HG03439 (cell line): ENCODE data around the gene KCTD20.

ENCODE experiments used
- ATAC-seq: cut with Tn5 transposase; IDR thresholded peaks from one replicate; pipeline ENCODE4 v1.9.1; 2021; ENCODE audit warnings: mild to moderate bottlenecking, moderate library complexity; ENCODE audit not compliant: unreplicated experiment

Gene KCTD20

GRCh38 chr6:36525346-36525745 is 82.5 kb downstream of the KCTD20 start:
- no peak for ATAC-seq

DNA sequence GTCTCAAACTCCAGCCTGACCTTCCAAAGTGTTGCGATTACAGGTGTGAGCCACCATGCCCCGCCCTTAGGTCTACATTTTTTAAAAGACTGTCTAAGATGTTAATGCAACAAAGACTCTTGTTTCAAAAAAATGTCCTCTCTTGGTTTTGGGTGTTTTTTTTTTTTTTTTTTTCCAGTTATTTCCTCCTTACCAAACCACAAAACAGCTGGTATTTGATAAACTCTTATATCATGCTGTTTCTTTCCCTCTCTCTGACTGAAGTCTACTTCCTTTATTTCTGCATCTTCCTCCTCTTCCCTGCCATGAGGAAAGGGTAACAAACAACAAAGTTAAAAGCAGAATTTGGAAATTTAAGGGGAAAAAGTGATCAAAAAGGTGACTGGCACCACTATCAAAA is 83.3 kb downstream of the KCTD20 start:
- ATAC-seq = no peak

GRCh38 chr6:36533321-36533720 is 90.5 kb downstream of the KCTD20 start:
- no peak for ATAC-seq

DNA sequence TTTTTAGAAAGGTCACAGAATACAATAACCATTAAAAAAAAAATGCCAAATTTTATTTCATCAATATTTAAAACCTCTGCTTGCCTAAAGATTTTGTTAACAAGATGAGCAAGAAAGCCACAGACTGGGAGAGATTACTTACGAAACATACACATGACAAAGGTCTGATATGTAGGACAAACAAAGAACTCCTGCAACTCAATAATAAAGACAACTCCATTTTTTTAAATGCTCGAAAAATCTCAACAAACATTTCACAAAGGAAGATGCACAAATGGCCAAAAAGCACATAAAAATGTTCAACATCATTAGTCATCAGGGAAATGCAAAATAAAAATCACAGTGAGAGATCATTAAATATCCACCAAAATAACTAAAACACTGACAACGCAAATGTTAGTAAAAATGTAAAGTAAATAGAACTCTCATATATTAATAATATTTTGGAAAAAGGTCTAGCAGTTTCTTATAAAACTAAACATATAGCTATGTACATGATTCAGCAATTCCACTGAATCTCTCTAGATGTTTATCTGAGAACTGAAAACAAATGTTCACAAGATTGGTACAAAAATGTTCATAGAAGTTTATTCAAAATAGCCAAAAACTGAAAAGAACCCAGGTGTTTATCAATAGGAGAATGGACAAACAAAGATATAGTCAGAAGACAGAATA is 94.2 kb downstream of the KCTD20 start:
- no peak for ATAC-seq

DNA sequence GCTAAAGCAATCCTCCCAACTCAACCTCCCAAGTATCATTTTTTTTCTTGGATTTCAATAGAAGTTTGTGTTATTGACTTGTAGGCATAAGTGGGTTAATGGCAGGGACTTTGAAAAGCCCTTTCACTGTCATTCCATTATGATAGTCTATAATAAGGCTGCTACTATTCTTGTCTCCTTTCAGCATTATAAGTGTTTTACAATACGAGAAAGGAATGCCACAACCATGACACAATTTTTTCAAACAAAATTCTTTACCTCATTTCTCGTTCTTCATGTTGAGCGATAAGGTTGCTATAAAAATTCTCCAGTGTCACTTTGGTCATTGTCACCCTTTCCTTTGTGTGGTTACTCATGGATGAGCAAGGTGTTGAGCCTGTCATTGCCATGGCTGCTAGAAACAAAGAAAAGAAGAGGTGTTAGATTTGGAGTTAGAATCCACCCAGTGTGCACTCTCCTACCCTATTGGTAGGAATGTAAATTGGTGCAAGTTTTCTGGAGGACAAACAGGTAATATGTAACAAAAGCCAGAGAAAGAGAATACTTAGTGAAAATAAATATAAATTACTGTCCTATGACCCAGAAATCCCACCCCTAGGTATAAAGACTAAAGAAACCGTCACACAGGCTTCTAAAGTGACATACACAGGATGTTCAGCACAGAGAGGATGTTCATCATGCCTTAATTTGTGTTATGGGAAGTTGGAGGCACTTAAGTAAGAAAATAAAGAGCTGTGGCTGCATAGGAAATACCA is 97.2 kb downstream of the KCTD20 start:
- no peak for ATAC-seq
